ENCODE data around the gene ASPHD1.

DNA sequence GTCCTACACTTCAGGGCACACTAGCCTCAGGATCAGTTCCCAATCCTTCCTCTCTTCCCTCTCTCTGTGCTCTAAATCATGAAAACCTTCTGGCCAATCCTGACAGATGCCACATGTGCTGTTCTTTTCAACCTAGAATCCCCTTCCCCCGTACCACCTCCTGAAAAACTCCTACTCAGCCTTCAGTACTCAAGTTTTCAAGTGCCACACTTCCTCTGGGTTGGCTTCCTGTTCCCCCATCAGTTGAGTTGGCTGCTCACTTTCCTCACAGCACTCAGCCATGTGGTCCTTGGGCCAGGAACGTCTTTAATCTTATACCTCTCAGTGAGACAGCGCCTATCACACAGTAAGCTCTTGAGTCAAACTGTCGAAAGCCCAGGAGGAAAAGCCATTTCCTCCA, 3.3 kb downstream of the ASPHD1 start:
- TF ChIP-seq, protein P1, sequence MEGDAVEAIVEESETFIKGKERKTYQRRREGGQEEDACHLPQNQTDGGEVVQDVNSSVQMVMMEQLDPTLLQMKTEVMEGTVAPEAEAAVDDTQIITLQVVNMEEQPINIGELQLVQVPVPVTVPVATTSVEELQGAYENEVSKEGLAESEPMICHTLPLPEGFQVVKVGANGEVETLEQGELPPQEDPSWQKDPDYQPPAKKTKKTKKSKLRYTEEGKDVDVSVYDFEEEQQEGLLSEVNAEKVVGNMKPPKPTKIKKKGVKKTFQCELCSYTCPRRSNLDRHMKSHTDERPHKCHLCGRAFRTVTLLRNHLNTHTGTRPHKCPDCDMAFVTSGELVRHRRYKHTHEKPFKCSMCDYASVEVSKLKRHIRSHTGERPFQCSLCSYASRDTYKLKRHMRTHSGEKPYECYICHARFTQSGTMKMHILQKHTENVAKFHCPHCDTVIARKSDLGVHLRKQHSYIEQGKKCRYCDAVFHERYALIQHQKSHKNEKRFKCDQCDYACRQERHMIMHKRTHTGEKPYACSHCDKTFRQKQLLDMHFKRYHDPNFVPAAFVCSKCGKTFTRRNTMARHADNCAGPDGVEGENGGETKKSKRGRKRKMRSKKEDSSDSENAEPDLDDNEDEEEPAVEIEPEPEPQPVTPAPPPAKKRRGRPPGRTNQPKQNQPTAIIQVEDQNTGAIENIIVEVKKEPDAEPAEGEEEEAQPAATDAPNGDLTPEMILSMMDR (IDR thresholded peaks at IDR 0.05; ENCODE audit: poor library complexity), result no peak
- TF ChIP-seq EZH2 (IDR thresholded peaks at IDR 0.05; ENCODE audit: borderline replicate concordance), result no peak

Data from hepatocyte (in vitro differentiated cells).